Ovary (tissue), 9 donors: ENCODE results near the gene GNA12. TPM values are rescaled to one million over a fixed set of nuclear protein-coding genes. Genes with fewer than 3 reads are reported as not detected.

ENCODE experiments used
- DNase-seq, 5 donors: peaks; one replicate each; pipeline ENCODE4 v3.0.0-alpha.2; 2019 to 2020
- H3K27ac ChIP-seq, 2 donors: fragments of 200-600 bp; one replicate each; pipeline versions ENCODE4 v1.5.1 to v1.8.0; 2019 to 2022
- H3K27me3 ChIP-seq: fragments of 200-600 bp; one replicate; pipeline ENCODE4 v1.8.0; 2022
- H3K36me3 ChIP-seq: fragments of 200-600 bp; sonication (generic); one replicate; pipeline ENCODE4 v1.5.1; 2019
- H3K4me1 ChIP-seq: one replicate; pipeline ENCODE4 v1.8.1; 2013; ENCODE audit warnings: mild to moderate bottlenecking, moderate library complexity; ENCODE audit not compliant: insufficient read depth
- H3K4me3 ChIP-seq: fragments of 200-600 bp; sonication (generic); one replicate; pipeline ENCODE4 v1.5.1; 2017
- H3K9me3 ChIP-seq, 2 donors: fragments of 200-600 bp in 1 of 2; sonication (generic) in 1 of 2; one replicate each; pipeline versions ENCODE4 v1.5.1 to v1.8.1; 2013 to 2019; ENCODE audit warnings: mild to moderate bottlenecking in 1 of 2, moderate library complexity in 1 of 2
- CTCF ChIP-seq, 3 donors: fragments of 450-650 bp in 2 of 3; fragments of 200-600 bp in 1 of 3; IDR thresholded peaks; one replicate each; pipeline versions ENCODE4 v1.5.1 to v1.8.0; 2016 to 2022; ENCODE audit warnings: antibody characterized with exemption in 3 of 3, mild to moderate bottlenecking in 1 of 3
- EP300 ChIP-seq: sonication (generic); formaldehyde crosslinking; IDR thresholded peaks from one replicate; pipeline ENCODE4 v1.6.1; 2017; ENCODE audit warnings: antibody characterized with exemption
- POLR2A ChIP-seq: fragments of 450-650 bp; IDR thresholded peaks from one replicate; pipeline ENCODE4 v1.6.1; 2017; ENCODE audit warnings: antibody characterized with exemption, mild to moderate bottlenecking, moderate library complexity
- WGBS, 3 donors: extraction: QIAGEN DNeasy Blood & Tissue Kit in 1 of 3; methylation state at CpG; one replicate each; pipeline versions ENCODE4 v1.1.5 to v1.1.7; 2013 to 2017; 5-methylcytosine and 5-hydroxymethylcytosine counted together
- intact Hi-C, 4 donors: fragments of 100-400 bp; cut with DNase I; formaldehyde crosslinking; loops; one replicate each; pipeline versions ENCODE4 v1.11.0 to v1.15.1; 2022 to 2023
- polyA plus RNA-seq, 2 donors: library from polyadenylated mRNA; stranded (reverse); fragments of 200-250 nt in 1 of 2; fragments of 350-450 nt in 1 of 2; fragmentation: Illumina TruSeq in 1 of 2; extraction: RNeasy Lipid Tissue Mini Kit (QIAGEN cat#74804) in 1 of 2; gene quantifications; one replicate each; pipeline ENCODE4 v1.2.3, GENCODE V29; 2013 to 2014
- total RNA-seq, 7 donors: library from RNA; depleted of rRNA in 2 of 7; stranded (reverse); fragments of >200 nt in 2 of 7; fragmentation: NEBNext Ultra II Directional in 3 of 7; extraction: Animal tissue kit (Norgen Biotek cat#: 25700) in 3 of 7; gene quantifications; one replicate each; pipeline versions ENCODE4 v1.1.0 to v1.2.4, GENCODE V29; 2016 to 2023
- donor health status: DM: no; HTN: no; CAD: no; lungs with moderate emphysema.
- donor health status: DM: no; HTN: no; CAD: no.
- donor health status: Bipolar disorder and iron deficiency.
- donor health status: DM: yes; HTN: yes; CAD: no.
- donor health status: DM: no; HTN: no; CAD: no.
- donor health status: DM: yes; HTN: yes; CAD: no.

Gene GNA12
- total and polyA plus RNA-seq, 9 donors = 13.4 to 94.4 (median 65.5) TPM

GRCh38 chr7:2861509-2861908, 17.4 kb upstream of the GNA12 start:
- DNase-seq = no peak
- TF ChIP-seq POLR2A (no peak), EP300 (no peak), CTCF (IDR thresholded peaks at IDR 0.05) (no peak)
- WGBS, 3 donors = 94 to 97% (median 94%) methylated on average over 4 of the region's 4 CpGs

DNA sequence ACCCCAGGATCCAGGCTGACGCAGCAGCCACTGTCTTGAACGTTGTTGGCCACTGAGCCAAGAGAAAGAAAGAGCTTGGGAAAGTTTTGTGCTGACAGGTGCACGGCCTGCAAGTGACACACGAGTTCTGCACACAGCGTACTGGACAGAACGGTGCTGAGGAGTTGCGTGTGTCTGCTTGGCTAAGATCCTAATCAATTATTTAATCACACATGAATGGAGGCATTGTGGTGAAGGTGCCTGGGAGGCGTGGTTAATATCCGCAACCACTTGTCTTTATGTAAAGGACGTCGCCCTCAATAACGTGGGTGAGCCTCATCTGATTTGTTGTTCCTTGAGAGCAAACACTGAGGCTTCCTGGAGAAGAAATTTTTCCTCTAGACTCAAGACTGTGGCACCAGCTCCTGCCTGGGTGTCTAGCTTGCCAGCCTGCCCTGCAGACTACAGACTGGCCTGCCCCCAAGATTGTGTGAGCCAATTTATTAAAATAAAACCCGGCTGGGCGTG, 16.6 kb upstream of the GNA12 start:
- H3K27me3 ChIP-seq = no peaks in the 10 kb centered on the region
- H3K4me3 ChIP-seq = no peak overlapping the region
- intact Hi-C loops = loop anchor here in 1 of 4 donors (10.0 kb wide), 1 partner anchor 306 kb away; the partner anchor contains the start of genes BRAT1 and IQCE
- 88 to 91% (median 88%) methylated on average over 14 of the region's 14 CpGs for WGBS, 3 donors
- H3K4me1 ChIP-seq = peaks cover 11% of the 10 kb centered on the region
- no peaks in the 10 kb centered on the region for H3K36me3 ChIP-seq
- no peak for TF ChIP-seq POLR2A
- TF ChIP-seq EP300 = no peak
- TF ChIP-seq CTCF (IDR thresholded peaks at IDR 0.05) = no peak
- DNase-seq = no peak
- no peaks in the 10 kb centered on the region for H3K9me3 ChIP-seq
- no peak overlapping the region for H3K27ac ChIP-seq

More at GRCh38 chr7:2861509-2861908, 17.4 kb upstream of the GNA12 start:
- H3K4me1 ChIP-seq = peaks cover 11% of the 10 kb centered on the region
- intact Hi-C loops = loop anchor here in 1 of 4 donors (10.0 kb wide), 1 partner anchor 307 kb away; the partner anchor contains the start of genes BRAT1 and IQCE
- H3K36me3 ChIP-seq = no peaks in the 10 kb centered on the region
- no peak overlapping the region for H3K4me3 ChIP-seq
- no peaks in the 10 kb centered on the region for H3K27me3 ChIP-seq
- no peaks in the 10 kb centered on the region for H3K9me3 ChIP-seq
- H3K27ac ChIP-seq = no peak overlapping the region

GRCh38 chr7:2859952-2860351, 15.8 kb upstream of the GNA12 start:
- peaks cover 11% of the 10 kb centered on the region for H3K4me1 ChIP-seq
- intact Hi-C loops = loop anchor here in 1 of 4 donors (10.0 kb wide), 1 partner anchor 305 kb away; the partner anchor contains the start of genes BRAT1 and IQCE
- H3K27ac ChIP-seq = no peak overlapping the region
- 92 to 96% (median 95%) methylated on average over 6 of the region's 6 CpGs for WGBS, 3 donors
- H3K4me3 ChIP-seq = no peak overlapping the region
- H3K9me3 ChIP-seq = no peaks in the 10 kb centered on the region
- no peak for DNase-seq
- no peaks in the 10 kb centered on the region for H3K27me3 ChIP-seq
- H3K36me3 ChIP-seq = no peaks in the 10 kb centered on the region
- no peak for TF ChIP-seq POLR2A
- TF ChIP-seq CTCF (IDR thresholded peaks at IDR 0.05) = no peak
- no peak for TF ChIP-seq EP300

GRCh38 chr7:2858621-2859020, 14.5 kb upstream of the GNA12 start:
- TF ChIP-seq EP300 (no peak), CTCF (IDR thresholded peaks at IDR 0.05) (no peak), POLR2A (no peak)

More at GRCh38 chr7:2858621-2859020, 14.5 kb upstream of the GNA12 start:
- peaks cover 8% of the 10 kb centered on the region for H3K4me1 ChIP-seq
- intact Hi-C loops = no loop called here
- H3K36me3 ChIP-seq = no peaks in the 10 kb centered on the region
- H3K27ac ChIP-seq = no peak overlapping the region
- no peaks in the 10 kb centered on the region for H3K9me3 ChIP-seq
- DNase-seq = no peak
- WGBS, 3 donors = 91 to 97% (median 97%) methylated on average over 5 of the region's 5 CpGs
- H3K4me3 ChIP-seq = no peak overlapping the region
- no peaks in the 10 kb centered on the region for H3K27me3 ChIP-seq
